Putamen (tissue), 1 donor: ENCODE results near the gene ACOX2.
A peak's percentile ranks its signal among the peaks of the same experiment; 100 is the strongest.

Experiments
- DNase-seq: peaks from one replicate; pipeline ENCODE4 v3.0.0-alpha.2; 2016; ENCODE audit warnings: low spot score

Gene ACOX2

GRCh38 chr3:58502872-58503271 is 34.1 kb downstream of the ACOX2 start:
- no peak for DNase-seq

GRCh38 chr3:58497097-58497496 is 39.9 kb downstream of the ACOX2 start:
- peak; percentile 34 for DNase-seq

- DNase-seq, result no peak
Measured at GRCh38 chr3:58496206-58496857, 40.7 kb downstream of the ACOX2 start.

- no peak for DNase-seq
Measured at GRCh38 chr3:58495101-58495500, 41.9 kb downstream of the ACOX2 start.

- DNase-seq, result no peak
Measured at GRCh38 chr3:58494107-58494506, 42.9 kb downstream of the ACOX2 start.

- DNase-seq, result no peak
Measured at GRCh38 chr3:58492494-58492905, 44.5 kb downstream of the ACOX2 start.

GRCh38 chr3:58491506-58492402 is 45.2 kb downstream of the ACOX2 start, which contains the start of gene KCTD6:
Gene KCTD6 (plus strand): TSS chr3:58492096. CDS start chr3:58498756, 6,660 bp downstream.
- DNase-seq, result peak; percentile 91

- DNase-seq, result no peak
Measured at GRCh38 chr3:58490860-58491501, 46.0 kb downstream of the ACOX2 start.

GRCh38 chr3:58488967-58489366 is 48.0 kb downstream of the ACOX2 start:
- DNase-seq, result no peak

GRCh38 chr3:58487140-58487886 is 49.7 kb downstream of the ACOX2 start:
- no peak for DNase-seq

GRCh38 chr3:58485801-58486435 is 51.1 kb downstream of the ACOX2 start:
- DNase-seq, result no peak

- DNase-seq, result no peak
Measured at GRCh38 chr3:58484722-58485069, 52.3 kb downstream of the ACOX2 start.

GRCh38 chr3:58484045-58484721 is 52.8 kb downstream of the ACOX2 start:
- DNase-seq, result no peak

- DNase-seq, result no peak
Measured at GRCh38 chr3:58482917-58483636, 53.9 kb downstream of the ACOX2 start.

- DNase-seq, result no peak
Measured at GRCh38 chr3:58480309-58480708, 56.7 kb downstream of the ACOX2 start.

- no peak for DNase-seq
Measured at GRCh38 chr3:58478781-58479180, 58.2 kb downstream of the ACOX2 start.

- no peak for DNase-seq
Measured at GRCh38 chr3:58474967-58475578, 61.9 kb downstream of the ACOX2 start.

GRCh38 chr3:58474348-58474911 is 62.6 kb downstream of the ACOX2 start:
- no peak for DNase-seq

GRCh38 chr3:58473275-58473674 is 63.7 kb downstream of the ACOX2 start:
- no peak for DNase-seq
